Umbilical cord (tissue), 2 donors: ENCODE results near the gene ZNF385B. TPM values are rescaled to one million over a fixed set of nuclear protein-coding genes. Genes with fewer than 3 reads are reported as not detected.

Source experiments
- DNase-seq: peaks from one replicate; pipeline ENCODE4 v3.0.0-alpha.2; 2015; ENCODE audit warnings: low spot score
- total RNA-seq: library from RNA; depleted of rRNA; stranded (reverse); fragments of >200 nt; gene quantifications from one replicate; pipeline ENCODE4 v1.2.3, GENCODE V29; 2014; ENCODE audit warnings: low replicate concordance; ENCODE audit not compliant: insufficient read depth

The ZNF385B gene
- total RNA-seq, 1 donor from 2014 or later: 0.72 TPM

- peak; percentile 76 for DNase-seq
Measured at GRCh38 chr2:179556425-179556824, 305.0 kb downstream of the ZNF385B start.

DNA sequence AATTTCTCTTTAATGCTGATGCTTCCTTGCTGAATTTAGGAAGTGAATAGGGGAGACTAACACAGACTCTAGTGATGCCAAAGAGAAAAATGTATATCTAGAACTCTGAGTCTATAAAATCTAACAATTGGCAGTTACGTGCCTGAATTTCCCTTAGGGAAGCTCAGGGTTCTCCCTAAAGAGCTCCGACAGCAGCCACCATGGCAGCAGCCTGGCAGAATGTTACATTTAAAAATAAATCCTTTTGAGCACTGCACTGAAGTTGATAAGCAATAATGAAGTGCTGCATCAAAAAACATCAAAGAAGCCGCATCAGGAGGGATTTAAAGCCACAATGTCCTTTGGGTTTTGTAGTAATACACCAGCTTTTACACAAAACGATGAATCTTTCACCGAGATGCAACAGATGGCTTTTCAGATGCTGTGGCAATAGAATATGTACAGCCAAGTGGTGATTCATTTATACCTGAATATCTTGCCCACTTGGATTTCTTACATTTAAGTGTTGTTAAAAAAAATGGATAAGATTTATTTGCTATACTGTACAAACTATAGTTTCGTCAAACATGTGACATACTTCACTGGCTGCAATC is 305.6 kb downstream of the ZNF385B start:
- DNase-seq: peak; percentile 91

DNA sequence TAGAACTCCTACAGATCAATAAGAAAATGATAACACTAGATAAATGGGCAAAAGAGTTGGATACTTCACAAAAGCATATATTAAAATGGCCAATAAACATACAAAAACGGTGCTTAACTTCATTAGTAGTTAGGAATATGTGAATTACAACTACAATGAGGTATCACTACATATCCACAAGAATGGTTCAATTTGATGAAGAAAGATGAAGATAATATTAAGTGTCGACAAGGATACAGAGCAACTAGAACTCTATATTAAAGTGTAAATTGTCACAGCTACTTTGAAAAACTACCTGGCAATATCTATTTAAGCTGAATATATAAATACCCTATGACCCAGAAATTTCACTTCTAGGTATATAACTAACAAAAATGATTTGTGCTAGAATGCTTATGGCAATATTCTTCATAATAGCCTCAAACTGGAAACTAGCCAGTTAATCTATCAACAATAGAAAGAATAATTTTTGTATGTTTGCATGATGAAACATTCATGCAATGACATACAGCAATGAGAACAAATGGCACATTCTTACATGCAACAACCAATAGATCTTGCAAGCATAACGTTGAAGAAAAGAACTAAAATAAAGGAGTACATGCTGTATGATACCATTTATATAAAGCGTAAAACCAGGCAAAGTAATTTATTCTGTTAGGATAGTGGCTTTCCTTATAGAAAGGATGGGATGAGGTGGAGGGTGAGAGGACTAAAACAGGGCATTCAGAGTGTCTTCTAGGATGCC is 306.6 kb downstream of the ZNF385B start:
- no peak for DNase-seq

- no peak for DNase-seq
Measured at GRCh38 chr2:179553382-179553781, 308.0 kb downstream of the ZNF385B start.

- no peak for DNase-seq
Measured at GRCh38 chr2:179551539-179552045, 309.8 kb downstream of the ZNF385B start.

DNA sequence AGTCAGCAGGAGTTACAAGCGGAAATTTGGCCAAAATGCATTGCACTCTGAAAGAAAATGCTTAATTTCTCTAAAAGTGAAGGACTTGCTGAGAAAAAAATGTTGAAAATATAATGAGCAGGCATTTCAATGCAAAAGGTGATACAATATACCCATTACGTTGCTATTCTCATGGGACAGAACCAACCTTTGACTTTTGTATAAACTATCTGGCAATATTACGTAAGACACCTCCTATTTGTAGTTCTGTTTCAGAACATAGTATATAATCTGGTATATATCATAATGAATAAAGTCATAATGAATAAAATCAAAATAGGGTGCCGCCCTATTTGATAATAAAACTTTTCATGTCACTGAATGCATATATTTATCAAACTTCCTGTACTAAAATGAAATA is 310.6 kb downstream of the ZNF385B start:
- no peak for DNase-seq

DNA sequence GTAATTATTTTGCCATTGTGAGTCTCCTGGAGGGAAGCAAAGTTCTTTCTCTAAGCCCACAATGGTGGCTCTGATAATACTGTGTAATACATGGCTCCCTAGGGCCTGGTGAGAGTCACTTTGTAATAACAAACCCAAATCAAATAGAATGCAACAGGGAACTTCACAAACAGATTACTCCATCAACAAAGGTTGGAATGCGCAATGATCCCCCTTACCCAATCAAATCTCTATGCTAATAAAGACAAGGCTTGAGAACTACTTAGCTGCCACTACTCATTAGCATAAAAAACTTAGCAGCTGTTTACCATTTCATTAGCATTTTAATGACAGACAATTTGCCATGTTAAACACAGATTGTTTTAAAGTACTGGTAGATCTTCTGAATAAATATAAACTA is 311.2 kb downstream of the ZNF385B start:
- DNase-seq: no peak

GRCh38 chr2:179546656-179547055 is 314.8 kb downstream of the ZNF385B start:
- DNase-seq: no peak

DNA sequence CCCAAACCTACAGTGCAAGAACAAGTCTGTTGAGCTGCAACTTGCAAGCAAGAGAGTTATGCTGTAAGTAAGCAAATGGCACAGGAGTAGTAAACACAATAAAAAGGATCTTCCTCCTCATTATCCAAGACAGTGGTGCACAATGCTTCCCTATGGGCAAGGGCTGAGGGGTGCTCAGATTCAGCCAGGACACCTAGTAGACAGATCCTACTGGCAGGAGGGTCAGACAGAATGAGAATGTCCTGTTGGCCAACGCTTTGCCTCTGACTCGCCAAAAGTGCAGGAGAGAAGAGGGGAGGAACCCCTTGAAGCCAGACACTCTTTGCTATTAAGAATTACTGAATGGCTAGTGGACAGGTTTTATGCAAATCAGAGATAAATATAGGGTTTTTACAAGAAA is 316.4 kb downstream of the ZNF385B start:
- DNase-seq: no peak

DNA sequence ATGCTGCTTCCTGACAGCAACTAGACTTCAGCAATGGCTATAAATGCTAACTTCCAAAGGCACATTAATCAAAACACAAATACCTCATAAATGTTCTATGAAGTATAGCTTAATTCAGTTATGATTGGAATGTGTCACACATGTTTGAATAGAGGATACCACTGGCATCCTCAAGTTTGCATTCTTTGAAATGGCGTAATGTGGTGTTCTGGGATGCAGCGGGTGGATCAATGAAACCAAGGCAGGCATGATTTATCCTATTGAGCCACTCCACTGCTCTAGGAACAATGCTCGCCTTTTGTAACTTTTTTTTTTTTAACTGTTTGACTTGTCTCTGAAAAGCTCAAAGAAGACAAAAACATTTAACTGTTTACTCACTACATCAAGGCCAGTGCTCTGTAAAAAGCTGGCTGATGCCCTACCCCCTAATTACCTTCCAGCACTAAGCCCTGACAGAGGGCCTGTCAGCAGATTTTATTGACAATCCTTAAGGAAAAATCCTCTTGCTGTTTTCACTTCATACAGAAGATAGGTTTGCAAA is 318.0 kb downstream of the ZNF385B start:
- DNase-seq: peak; percentile 38

DNA sequence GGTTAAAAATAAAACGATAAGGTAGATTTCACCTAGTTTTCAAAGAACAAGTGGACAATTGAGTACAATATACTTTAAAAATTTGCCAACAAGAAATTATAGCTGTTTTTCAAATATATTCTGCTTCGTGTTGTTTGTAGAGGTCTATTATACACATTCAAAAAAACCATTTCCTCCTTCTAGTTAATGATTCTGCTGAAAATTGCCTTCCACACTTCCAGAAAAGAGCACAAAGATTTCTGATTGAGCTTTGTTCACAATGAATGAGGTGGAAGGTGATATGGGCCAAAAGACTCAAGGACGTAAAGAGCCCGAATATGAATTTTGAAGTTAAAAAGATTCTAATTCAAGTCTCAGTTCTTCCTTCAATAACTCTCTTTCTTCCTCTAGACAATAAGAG is 319.8 kb downstream of the ZNF385B start:
- DNase-seq: no peak

- no peak for DNase-seq
Measured at GRCh38 chr2:179539124-179539511, 322.3 kb downstream of the ZNF385B start.

- no peak for DNase-seq
Measured at GRCh38 chr2:179538406-179539123, 322.8 kb downstream of the ZNF385B start.

- no peak for DNase-seq
Measured at GRCh38 chr2:179536185-179536584, 325.2 kb downstream of the ZNF385B start.

DNA sequence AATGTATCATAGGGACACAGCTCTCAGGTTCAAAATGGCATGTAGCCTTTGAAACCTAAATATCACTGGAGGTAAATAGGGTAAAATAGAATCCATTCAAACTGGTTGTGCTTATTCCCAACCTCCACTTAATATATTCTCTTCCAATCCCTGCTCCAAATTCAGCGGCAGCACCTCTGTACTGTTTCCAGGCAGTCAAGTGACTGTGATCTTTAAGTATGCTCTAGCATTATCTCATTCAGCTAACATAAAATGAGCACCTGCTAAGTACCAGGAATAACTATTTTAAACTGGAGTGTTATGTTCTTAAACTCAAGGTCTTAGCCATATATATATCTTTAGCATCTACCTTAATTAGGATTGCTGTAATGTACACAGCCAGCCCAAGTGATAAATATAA is 327.5 kb downstream of the ZNF385B start:
- DNase-seq: no peak

DNA sequence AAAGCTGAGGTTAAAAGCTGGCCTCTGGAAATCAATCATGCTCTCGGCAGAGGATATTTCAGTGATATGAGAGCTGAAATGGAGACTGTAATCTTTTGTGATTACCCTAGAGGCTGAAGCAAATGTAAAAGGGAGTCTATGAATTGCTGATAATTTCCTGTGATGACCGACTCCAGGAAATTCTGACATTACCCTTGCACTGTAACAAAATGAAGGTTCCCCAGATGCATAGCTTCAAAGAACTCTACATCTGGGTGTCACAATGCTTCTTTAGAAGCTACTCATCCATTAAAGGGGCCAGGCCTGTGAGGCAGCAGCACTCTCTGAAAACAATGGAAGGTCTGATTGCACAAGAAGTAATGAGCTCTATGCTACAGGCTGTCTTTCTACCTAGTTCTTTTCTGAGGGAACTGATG is 328.5 kb downstream of the ZNF385B start:
- DNase-seq: no peak

DNA sequence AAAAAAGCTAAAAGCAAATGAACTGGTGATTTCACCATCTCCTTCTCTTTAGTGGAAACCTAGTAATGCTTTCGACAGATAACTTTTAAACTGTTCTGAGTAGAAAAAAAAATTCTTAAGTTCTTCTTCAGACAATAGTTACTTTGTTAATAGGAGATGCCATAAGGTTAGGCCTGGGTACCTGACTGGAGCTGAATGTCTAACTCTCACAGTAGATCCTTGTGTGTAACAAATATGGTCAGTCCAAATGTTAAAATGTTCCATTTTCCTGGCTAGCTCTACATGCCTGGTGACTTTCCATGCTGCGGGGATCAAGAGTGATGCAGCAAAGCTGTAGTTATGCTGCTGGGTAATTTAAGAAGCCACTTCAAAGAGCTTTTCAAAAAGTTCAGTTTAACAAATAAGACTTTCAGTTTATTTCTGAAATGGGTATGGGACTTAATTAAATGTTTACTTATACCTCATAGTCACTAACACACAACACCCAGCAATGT is 332.8 kb downstream of the ZNF385B start:
- peak; percentile 34 for DNase-seq

DNA sequence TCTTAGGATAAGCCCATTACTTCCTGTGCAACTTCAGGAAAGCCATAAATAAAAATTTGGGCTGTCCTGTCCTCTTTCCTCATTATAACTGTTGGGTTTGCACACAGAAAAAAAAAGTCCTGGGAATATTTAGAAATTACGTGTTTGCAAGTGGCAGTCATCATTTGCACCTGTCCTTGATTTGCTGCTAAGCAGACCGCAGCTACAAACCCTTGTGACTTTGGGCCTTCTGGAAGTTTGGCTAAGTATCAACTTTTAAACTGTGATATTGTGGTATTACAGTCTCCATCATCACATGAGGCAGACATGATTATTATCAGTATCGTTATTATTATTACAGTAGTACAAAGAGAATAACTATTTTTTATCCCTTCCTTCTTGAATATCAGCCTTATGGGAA is 336.1 kb downstream of the ZNF385B start:
- no peak for DNase-seq

DNA sequence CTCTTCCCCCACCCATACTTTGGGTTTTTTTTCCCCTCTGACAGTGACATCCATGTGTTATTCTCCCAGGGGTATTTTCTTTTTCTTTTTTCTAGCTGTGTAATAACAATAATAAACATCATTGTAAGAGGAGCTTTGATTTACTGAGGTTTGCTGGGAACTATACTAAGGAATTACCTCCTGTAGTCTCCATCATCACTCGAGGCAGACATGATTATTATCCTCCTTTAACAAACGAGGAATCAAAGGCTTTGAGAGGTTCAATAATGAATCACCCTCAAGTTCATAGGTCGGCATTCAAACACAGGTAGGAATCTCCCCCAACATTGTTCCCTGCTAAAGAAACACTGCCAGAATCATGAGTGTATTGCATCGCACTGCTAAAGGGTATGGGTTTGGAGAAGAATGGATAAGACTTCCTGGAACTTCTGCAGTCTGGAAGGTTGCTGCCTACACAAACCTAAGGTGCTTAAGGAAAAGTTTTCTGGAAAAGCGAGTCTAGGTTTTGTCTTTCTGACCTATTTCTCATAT is 336.5 kb downstream of the ZNF385B start:
- no peak for DNase-seq

DNA sequence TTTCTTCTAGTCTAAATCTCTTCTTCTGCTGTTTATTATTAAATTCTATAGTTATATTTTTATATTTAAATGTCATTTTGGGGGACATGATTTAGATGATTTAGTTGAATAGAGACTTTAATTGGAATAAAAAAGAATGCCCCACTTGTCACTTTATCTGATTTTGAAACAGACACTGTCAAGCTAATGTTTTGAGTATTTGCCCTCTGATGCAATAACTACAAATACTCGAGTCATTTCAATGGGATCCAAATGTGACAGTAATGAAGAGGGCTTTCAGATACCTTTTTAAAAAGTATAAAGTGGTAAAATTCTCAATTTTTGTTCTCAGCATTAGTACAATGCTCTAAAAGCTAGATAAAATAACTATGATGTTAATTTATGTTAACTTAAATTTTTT is 339.5 kb downstream of the ZNF385B start:
- no peak for DNase-seq

DNA sequence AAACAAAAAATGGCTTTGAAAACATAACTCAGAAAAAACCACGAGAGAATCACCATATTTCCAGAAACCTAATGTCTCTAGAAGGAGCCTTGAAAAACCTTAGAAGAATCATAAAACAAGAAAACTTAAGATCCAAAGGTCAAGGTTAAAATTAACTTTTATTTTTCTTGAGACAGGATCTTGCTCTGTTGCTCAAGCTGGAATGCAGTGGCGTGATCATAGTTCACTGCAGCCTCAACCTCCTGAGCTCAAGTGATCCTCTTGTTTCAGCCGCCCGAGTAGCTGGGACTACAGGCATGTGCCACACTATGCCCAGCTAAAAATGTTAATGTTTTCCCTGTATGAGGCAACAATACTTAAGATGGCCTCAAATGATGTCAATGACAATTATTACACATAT is 342.6 kb downstream of the ZNF385B start:
- DNase-seq: peak; percentile 19

GRCh38 chr2:179513181-179513580 is 348.2 kb downstream of the ZNF385B start:
- DNase-seq: no peak
